ENCODE measurements around the gene LRMDA.

DNA sequence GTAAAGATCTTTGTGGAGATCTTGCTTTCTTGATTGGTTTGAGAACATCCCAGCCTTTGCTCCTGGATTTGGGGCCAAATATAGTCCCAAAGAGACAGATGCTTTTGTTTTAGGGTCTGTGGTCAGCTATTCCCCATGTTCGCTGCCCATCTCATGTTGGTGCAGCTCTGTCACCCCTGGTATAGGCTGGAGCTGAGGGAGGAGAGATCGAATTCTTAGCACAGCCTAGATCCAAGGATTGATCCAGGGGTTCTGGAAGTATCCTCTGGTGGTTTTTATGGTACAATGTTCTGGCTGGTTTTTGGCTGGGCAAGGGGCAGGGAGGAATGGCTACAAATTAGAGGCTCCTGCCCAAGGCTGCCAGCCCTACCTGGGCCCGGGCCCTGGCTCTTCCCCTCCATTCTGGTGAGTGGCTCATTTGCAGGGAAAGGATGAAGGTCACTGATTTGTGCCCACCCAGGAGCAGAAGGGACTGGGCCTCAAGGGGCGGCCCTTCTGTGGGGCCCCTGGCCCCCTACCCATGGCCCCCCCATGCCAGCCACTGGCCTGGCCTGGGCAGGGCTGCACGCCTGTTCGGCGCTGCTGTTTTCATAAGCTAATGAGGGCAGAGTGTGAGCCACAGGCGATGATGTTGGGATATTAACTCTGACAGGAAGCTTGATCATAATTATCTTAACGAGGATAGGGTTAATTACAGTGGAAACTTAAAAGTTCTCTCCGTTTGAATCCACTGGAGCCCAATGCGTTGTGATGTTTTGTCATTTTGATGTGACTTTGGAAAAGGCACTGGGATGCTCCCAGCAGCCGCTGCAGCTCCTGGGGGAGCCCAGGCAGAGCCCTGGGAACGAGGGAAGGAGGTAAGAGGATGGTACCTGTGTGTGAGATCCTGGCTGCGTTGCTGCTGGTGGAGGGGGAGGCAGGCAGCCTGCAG is 600.6 kb downstream of the LRMDA start:
- TF ChIP-seq, protein P1, sequence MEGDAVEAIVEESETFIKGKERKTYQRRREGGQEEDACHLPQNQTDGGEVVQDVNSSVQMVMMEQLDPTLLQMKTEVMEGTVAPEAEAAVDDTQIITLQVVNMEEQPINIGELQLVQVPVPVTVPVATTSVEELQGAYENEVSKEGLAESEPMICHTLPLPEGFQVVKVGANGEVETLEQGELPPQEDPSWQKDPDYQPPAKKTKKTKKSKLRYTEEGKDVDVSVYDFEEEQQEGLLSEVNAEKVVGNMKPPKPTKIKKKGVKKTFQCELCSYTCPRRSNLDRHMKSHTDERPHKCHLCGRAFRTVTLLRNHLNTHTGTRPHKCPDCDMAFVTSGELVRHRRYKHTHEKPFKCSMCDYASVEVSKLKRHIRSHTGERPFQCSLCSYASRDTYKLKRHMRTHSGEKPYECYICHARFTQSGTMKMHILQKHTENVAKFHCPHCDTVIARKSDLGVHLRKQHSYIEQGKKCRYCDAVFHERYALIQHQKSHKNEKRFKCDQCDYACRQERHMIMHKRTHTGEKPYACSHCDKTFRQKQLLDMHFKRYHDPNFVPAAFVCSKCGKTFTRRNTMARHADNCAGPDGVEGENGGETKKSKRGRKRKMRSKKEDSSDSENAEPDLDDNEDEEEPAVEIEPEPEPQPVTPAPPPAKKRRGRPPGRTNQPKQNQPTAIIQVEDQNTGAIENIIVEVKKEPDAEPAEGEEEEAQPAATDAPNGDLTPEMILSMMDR (IDR thresholded peaks at IDR 0.05): no peak
- TF ChIP-seq POLR2A (IDR thresholded peaks at IDR 0.05): no peak
